Right ventricle myocardium inferior (tissue), 1 donor: ENCODE measurements around the gene PALM2AKAP2. TPM values are rescaled to one million over a fixed set of nuclear protein-coding genes. Genes with fewer than 3 reads are reported as not detected.

Experiments used
- ATAC-seq: fragments of 200-7000 bp; cut with Tn5 transposase; one replicate; pipeline ENCODE4 v1.9.1; 2020; ENCODE audit warnings: mild to moderate bottlenecking, moderate library complexity
- DNase-seq: peaks from one replicate; pipeline ENCODE4 v3.0.0; 2021; ENCODE audit errors: missing footprints
- intact Hi-C: fragments of 100-400 bp; cut with DNase I; formaldehyde crosslinking; loops from one replicate; pipeline ENCODE4 v1.11.0; 2022
- long read RNA-seq: library from polyadenylated mRNA; unstranded; transcript quantifications from one replicate; pipeline ENCODE4 v2.0.0, GENCODE V29; 2021
- total RNA-seq: library from RNA; stranded (reverse); fragmentation: NEBNext Ultra II Directional; extraction: Animal tissue kit (Norgen Biotek cat#: 25700); gene quantifications from one replicate; pipeline ENCODE4 v1.2.1, GENCODE V29; 2021
- donor health status: DM: no; HTN: yes; CAD: no; lungs with severe emphysema.

Gene PALM2AKAP2
- total RNA-seq = 90.1 TPM
- long read RNA-seq, full-length matches to known transcripts = 1 of 3 reads
- long read RNA-seq, partial matches to known transcripts = 0 of 3 reads
- long read RNA-seq, other reads (novel, unspliced or antisense) = 2 of 3 reads

DNA sequence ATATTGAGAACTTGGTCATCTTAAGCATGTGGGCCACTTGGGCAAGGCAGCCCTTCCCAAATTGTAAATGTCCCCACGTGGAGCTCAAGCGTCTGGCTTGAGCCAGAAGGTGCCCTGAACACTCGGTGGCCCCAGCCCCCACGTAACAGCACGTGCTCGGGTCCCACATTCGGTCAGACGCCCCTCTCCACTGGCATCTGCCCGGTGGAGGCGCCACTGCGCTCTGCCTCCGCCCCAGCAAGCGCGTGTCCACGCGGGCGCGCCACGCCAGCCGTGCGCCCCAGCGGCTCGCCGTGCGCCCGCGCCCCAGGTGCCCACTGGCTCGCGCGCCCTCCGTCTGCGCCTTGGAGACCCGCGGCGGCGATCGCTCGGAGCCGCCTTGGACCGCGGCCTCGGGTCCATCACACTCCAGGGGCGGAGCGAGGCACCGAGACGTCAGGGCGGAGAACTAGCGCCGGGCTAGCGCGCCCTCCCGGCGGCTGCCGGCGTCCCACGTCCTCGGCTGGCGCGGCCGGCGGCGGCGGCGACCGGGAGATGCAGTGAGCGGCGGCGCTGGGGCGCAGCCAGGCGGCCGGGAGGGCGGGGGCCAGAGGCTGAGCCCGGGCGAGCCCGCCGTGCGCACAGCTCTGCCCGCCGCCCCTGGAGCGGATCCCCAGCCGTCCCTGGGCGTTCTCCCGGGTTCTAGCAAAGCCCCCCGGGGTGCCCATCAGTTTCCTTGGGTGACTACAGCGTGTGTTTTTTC lies at the start of gene PALM2AKAP2:
PALM2AKAP2 (plus strand) TSS at position 488 of the 742 bp plus-strand sequence. CDS start 291 bp downstream, outside the sequence.
- intact Hi-C loops = loop anchor here (2.0 to 10.0 kb wide), 2 partner anchors 37 to 205 kb away; no protein-coding TSS in a partner anchor
- peak; percentile 88 for ATAC-seq

GRCh38 chr9:109730228-109730627 lies 49.8 kb upstream of the PALM2AKAP2 start:
- intact Hi-C loops = no loop called here
- no peak for ATAC-seq
- no peak for DNase-seq

More for the DNA sequence above, at the start of gene PALM2AKAP2:
- DNase-seq = peak; percentile 87

DNA sequence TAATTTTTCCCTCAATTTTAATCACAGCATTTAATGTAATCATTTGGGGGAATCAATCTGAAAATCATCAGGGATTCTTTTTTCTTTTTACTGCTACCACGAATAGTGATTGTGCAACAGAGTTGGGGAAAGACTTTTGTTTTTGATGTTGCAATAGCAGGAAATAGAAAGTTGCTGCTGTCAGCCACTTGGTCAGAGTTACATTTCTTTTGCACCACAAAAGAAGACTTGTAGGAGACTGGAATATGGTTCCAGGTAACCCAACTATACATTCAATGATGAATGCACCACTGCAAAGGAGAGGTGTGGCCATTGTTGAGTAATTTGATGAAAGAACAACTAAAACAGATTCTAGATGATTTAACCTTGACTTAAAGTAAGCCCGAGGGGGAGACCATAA lies 46.3 kb upstream of the PALM2AKAP2 start:
- intact Hi-C loops = no loop called here
- no peak for DNase-seq
- ATAC-seq = peak; percentile 20

- ATAC-seq (no peak), DNase-seq (no peak)
- intact Hi-C loops = no loop called here
Observed at GRCh38 chr9:109734814-109735213, 45.2 kb upstream of the PALM2AKAP2 start.

GRCh38 chr9:109735801-109736200 lies 44.2 kb upstream of the PALM2AKAP2 start:
- ATAC-seq (peak; percentile 86), DNase-seq (no peak)
- intact Hi-C loops = no loop called here

- DNase-seq (no peak), ATAC-seq (peak; percentile 14)
- intact Hi-C loops = no loop called here
Observed at GRCh38 chr9:109737295-109737694, 42.7 kb upstream of the PALM2AKAP2 start.

DNA sequence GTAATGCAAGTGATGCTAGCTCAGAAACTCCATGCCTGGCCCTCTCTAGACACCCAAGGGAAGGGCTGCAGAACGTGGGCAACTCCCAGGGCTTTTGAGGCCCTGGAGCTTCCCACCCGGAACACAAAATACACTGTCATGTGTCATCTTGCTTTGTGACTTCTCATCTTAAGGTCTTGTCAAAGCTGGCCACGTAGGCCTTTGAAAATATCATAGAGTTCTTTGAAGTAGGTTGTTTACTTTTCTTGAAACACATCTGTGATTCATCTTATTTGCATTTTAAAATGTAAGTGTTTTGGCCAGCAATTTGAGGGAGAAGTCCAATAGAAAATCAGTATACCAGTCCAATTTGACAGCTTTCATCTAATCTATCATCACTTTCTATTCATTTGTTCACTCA lies 40.2 kb upstream of the PALM2AKAP2 start:
- intact Hi-C loops = no loop called here
- ATAC-seq (no peak), DNase-seq (no peak)

DNA sequence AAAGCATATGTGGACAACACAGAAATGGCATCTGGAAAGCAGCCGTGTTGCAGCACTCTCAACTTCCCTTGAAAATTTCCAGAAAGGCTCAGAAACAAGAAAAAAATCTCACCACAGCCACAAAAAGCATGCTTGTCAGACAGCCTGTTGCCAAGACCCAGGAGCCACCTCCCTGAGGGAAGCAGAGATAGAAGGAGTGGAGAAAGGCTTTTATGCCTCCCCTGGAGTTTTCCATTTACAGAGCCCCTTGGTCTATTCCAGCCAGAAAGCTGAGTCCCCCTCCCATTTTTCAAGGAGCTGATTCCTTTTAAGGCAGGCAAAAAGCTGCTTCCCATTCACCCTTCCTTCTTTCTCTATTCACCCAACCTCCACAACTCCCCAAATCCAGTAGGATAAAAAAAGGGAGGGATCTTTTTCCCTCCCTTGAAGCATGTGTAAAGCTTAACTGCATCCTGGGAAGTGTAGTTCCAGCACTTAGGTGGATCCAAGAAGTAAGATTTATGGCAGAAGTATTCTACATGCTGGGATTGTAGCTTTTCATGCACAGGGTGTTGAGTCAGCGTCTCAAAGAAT lies 37.1 kb upstream of the PALM2AKAP2 start:
- DNase-seq (peak; percentile 74), ATAC-seq (no peak)
- intact Hi-C loops = no loop called here

DNA sequence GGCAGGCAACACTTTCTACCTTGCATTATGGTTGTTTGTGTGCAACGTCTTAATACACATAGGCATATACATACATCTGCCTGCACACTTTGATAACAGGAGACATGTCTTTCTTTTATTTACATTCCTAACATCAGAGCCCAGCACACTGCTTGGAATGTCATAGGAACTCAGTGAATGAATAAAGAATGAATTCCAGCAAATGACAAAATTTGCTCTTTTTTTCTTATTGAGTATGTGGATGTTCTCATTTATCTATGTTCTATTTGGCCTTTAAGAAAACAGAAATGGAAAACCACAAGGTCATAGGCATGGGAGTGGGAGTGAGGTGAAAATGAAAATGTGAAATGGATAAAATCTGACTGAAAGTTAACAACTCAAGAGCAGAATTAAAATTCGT lies 36.3 kb upstream of the PALM2AKAP2 start:
- DNase-seq = no peak
- ATAC-seq = no peak
- intact Hi-C loops = no loop called here

DNA sequence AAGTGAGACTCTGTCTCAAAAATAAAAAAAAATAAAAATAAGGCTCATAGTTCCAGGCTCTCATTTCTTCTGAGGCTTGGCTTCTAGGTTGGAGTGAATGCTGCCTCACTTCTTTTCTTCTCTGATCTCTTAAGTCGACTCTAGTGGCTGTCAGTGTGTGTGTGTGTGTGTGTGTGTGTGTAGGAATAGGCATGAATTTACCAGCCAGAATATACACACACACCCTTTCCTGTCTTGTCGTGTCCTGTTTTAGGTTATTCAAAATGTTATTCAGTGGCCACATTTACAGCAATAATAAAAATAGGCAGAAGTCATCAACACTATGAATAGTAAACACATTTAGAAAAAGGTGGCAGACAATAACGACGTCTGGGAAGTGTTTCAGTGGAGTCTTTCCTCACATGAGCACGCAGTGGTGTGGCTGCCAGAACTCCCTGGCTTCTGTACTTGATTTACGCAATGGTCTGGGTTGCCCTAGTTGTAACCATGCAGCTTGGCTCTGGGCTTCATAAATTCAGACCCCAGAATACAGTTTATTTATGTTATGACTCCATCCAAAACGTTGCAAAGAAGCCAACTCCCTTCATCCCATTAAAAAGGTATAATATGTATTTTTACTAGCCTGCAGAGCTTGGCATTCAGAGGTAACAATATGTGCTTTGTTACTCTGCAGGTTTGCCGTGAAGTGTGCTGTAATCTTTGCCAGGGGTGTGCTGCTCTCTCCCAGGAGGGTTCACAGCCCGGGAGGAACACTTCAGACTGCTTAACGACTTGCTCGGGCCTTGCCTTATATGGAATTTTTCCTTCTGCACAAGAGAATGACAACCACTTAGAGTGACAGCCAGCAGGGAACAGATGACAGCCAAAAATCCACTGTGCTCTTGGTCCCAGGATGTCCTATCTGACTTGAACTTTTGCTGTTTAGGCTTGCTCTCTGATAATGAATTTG lies 34.4 kb upstream of the PALM2AKAP2 start:
- intact Hi-C loops = no loop called here

DNA sequence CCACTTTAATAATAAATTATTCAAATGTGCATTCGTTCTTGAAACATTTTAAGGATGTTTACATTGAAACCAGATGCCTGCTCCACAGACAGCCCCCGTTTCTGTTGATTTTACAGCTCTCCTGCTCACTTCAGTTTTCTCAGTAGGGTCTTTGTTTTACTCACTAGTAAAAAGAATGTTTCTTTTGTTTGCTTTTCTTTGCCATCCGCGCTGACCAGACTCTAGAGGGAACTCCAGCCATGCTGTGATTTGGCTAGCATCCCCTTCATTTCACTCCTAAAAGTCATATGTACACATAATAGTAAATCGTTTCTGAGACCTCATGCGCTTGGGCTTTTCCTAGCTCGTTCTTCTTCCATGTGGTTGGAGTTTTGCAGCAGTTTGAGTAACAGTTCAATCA lies 28.7 kb upstream of the PALM2AKAP2 start:
- DNase-seq (no peak), ATAC-seq (no peak)
- intact Hi-C loops = no loop called here

More for the DNA sequence above, 34.4 kb upstream of the PALM2AKAP2 start:
- ATAC-seq = peak; percentile 95
- DNase-seq = peak; percentile 78

DNA sequence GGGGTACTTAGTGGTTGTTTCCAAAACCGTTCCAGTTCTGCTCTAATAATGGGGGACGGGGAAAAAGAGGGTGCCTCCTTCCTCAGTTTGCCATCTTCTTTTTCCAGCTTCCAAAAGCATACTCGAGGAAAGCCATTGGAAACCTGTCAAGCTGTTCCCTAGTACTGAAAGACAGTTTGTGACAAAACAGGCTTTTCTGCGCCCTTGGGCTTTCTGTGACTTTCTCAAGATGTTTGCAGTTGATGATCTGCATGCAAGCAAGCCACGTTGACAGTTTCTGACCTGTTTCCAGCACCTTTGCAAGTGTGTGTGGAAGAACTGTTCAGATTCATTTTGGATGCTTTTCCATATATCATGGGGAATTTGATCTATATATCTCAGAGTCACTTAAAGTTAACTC lies 26.7 kb upstream of the PALM2AKAP2 start:
- ATAC-seq (no peak), DNase-seq (no peak)
- intact Hi-C loops = no loop called here

- intact Hi-C loops = no loop called here
- DNase-seq (no peak), ATAC-seq (no peak)
Observed at GRCh38 chr9:109755040-109755439, 25.0 kb upstream of the PALM2AKAP2 start.

- DNase-seq = no peak
- intact Hi-C loops = no loop called here
- ATAC-seq = no peak
Observed at GRCh38 chr9:109759589-109759988, 20.4 kb upstream of the PALM2AKAP2 start.

- ATAC-seq (no peak), DNase-seq (no peak)
- intact Hi-C loops = no loop called here
Observed at GRCh38 chr9:109765278-109765677, 14.7 kb upstream of the PALM2AKAP2 start.

GRCh38 chr9:109765830-109766229 lies 14.2 kb upstream of the PALM2AKAP2 start:
- intact Hi-C loops = no loop called here
- DNase-seq (no peak), ATAC-seq (peak; percentile 37)

- no peak for ATAC-seq
- intact Hi-C loops = no loop called here
- DNase-seq = no peak
Observed at GRCh38 chr9:109766351-109766750, 13.6 kb upstream of the PALM2AKAP2 start.

GRCh38 chr9:109767404-109767803 lies 12.6 kb upstream of the PALM2AKAP2 start:
- DNase-seq (no peak), ATAC-seq (no peak)
- intact Hi-C loops = no loop called here

DNA sequence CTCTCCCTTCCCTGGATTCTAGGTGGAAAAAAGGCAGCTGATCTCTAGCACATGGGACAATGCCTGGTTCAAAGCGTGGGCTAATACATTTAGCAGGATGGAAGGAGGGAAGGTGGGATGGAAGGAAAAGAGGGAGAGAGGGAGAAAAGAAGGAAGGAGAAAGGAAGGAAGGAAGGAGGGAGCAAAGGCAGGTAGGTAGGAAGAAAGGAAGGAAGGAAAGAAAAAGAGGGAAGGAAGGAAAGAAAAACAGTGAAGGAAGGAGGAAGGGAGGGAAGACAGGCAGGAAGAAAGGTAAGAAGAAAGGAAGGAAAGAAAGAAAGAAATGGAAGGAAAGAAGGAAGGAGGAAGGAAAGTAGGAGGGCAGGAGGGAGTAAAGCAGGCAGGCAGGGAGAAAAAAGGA lies 12.2 kb upstream of the PALM2AKAP2 start:
- intact Hi-C loops = no loop called here
- DNase-seq (no peak), ATAC-seq (no peak)
